Testis (tissue), 3 donors: ENCODE results near the gene PLA2G3. TPM values are rescaled to one million over a fixed set of nuclear protein-coding genes. Genes with fewer than 3 reads are reported as not detected.

Experiments
- DNase-seq: peaks from one replicate; pipeline ENCODE4 v3.0.0-alpha.2; 2019
- H3K27ac ChIP-seq, 2 donors: fragments of 200-600 bp; sonication (generic); one replicate each; pipeline ENCODE4 v1.5.1; 2019
- H3K27me3 ChIP-seq: fragments of 200-600 bp; sonication (generic); one replicate; pipeline ENCODE4 v1.5.1; 2019
- H3K36me3 ChIP-seq: fragments of 200-600 bp; sonication (generic); one replicate; pipeline ENCODE4 v1.5.1; 2017; ENCODE audit warnings: low read depth; ENCODE audit errors: missing control alignments
- H3K4me1 ChIP-seq: fragments of 200-600 bp; sonication (generic); one replicate; pipeline ENCODE4 v1.5.1; 2019
- H3K4me3 ChIP-seq, 2 donors: fragments of 200-600 bp; sonication (generic); one replicate each; pipeline ENCODE4 v1.5.1; 2017 to 2019
- H3K9me3 ChIP-seq: fragments of 200-600 bp; sonication (generic); one replicate; pipeline ENCODE4 v1.5.1; 2017
- CTCF ChIP-seq, 3 experiments: fragments of 450-650 bp in 2 of 3; fragments of 200-600 bp in 1 of 3; sonication (generic) in 1 of 3; IDR thresholded peaks; one replicate each; pipeline ENCODE4 v1.5.1; 2016 to 2019; ENCODE audit warnings: antibody characterized with exemption in 3 of 3, mild to moderate bottlenecking in 2 of 3, moderate library complexity in 1 of 3
- POLR2A ChIP-seq: fragments of 450-650 bp; IDR thresholded peaks from one replicate; pipeline ENCODE4 v1.6.1; 2017; ENCODE audit warnings: antibody characterized with exemption, mild to moderate bottlenecking, moderate library complexity
- WGBS, 2 donors: methylation state at CpG; one replicate each; pipeline ENCODE4 v1.1.5; 2018; 5-methylcytosine and 5-hydroxymethylcytosine counted together
- intact Hi-C: fragments of 100-400 bp; cut with DNase I; formaldehyde crosslinking; loops from one replicate; pipeline ENCODE4 v1.15.1; 2023; ENCODE audit warnings: low total_unique reads
- polyA plus RNA-seq: library from polyadenylated mRNA; stranded (reverse); fragments of 350-450 nt; fragmentation: Illumina TruSeq; extraction: RNeasy Lipid Tissue Mini Kit (QIAGEN cat#74804); gene quantifications from one replicate; pipeline ENCODE4 v1.2.3, GENCODE V29; 2014; ENCODE audit warnings: low read depth, low replicate concordance; ENCODE audit not compliant: insufficient read depth
- total RNA-seq, 2 donors: library from RNA; depleted of rRNA; stranded (reverse); fragments of >200 nt; gene quantifications; one replicate each; pipeline ENCODE4 v1.2.3, GENCODE V29; 2016

Gene PLA2G3
- total and polyA plus RNA-seq, 3 donors from 2014 or later = 0.44 to 0.68 (median 0.55) TPM

GRCh38 chr22:31134688-31135087, 5.6 kb downstream of the PLA2G3 start:
- intact Hi-C loops = no loop called here
- Histone ChIP-seq H3K27me3 (no peaks in the 10 kb centered on the region), H3K36me3 (no peaks in the 10 kb centered on the region), H3K4me3 (no peak overlapping the region), H3K9me3 (no peaks in the 10 kb centered on the region), H3K27ac (no peak overlapping the region), H3K4me1 (no peaks in the 10 kb centered on the region)
- WGBS, 2 donors = 89 to 90% methylated on average over 4 of the region's 4 CpGs
- no peak for DNase-seq
- no peak for TF ChIP-seq POLR2A
- TF ChIP-seq CTCF (IDR thresholded peaks at IDR 0.05) = no peak

GRCh38 chr22:31133911-31134310, 6.4 kb downstream of the PLA2G3 start:
- WGBS, 2 donors = 92 to 93% methylated on average over 7 to 19 of the region's 19 CpGs
- Histone ChIP-seq H3K36me3 (no peaks in the 10 kb centered on the region), H3K9me3 (no peaks in the 10 kb centered on the region), H3K4me3 (no peak overlapping the region), H3K27ac (no peak overlapping the region), H3K4me1 (no peaks in the 10 kb centered on the region), H3K27me3 (no peaks in the 10 kb centered on the region)
- intact Hi-C loops = no loop called here
- no peak for DNase-seq
- no peak for TF ChIP-seq POLR2A
- no peak for TF ChIP-seq CTCF (IDR thresholded peaks at IDR 0.05)

GRCh38 chr22:31130873-31131272, 9.4 kb downstream of the PLA2G3 start:
- intact Hi-C loops = no loop called here
- H3K4me3 ChIP-seq = no peak overlapping the region
- TF ChIP-seq CTCF (IDR thresholded peaks at IDR 0.05) = no peak
- TF ChIP-seq POLR2A = no peak
- H3K9me3 ChIP-seq = no peaks in the 10 kb centered on the region
- no peak overlapping the region for H3K27ac ChIP-seq
- DNase-seq = no peak
- no peaks in the 10 kb centered on the region for H3K36me3 ChIP-seq
- H3K27me3 ChIP-seq = no peaks in the 10 kb centered on the region
- 91 to 96% methylated on average over 2 of the region's 2 CpGs for WGBS, 2 donors
- no peaks in the 10 kb centered on the region for H3K4me1 ChIP-seq

GRCh38 chr22:31128156-31128555, 12.2 kb downstream of the PLA2G3 start:
- WGBS, 2 donors = 93 to 100% methylated on average over 4 to 7 of the region's 7 CpGs
- intact Hi-C loops = no loop called here
- Histone ChIP-seq H3K4me3 (no peak overlapping the region), H3K27me3 (no peaks in the 10 kb centered on the region), H3K27ac (no peak overlapping the region), H3K36me3 (no peaks in the 10 kb centered on the region), H3K4me1 (no peaks in the 10 kb centered on the region), H3K9me3 (no peaks in the 10 kb centered on the region)
- TF ChIP-seq POLR2A (no peak), CTCF (IDR thresholded peaks at IDR 0.05) (no peak)
- no peak for DNase-seq

GRCh38 chr22:31127181-31127772, 13.0 kb downstream of the PLA2G3 start:
- Histone ChIP-seq H3K4me1 (peaks cover 4% of the 10 kb centered on the region), H3K9me3 (no peaks in the 10 kb centered on the region), H3K36me3 (no peaks in the 10 kb centered on the region), H3K27me3 (no peaks in the 10 kb centered on the region), H3K4me3 (no peak overlapping the region), H3K27ac (no peak overlapping the region)
- WGBS, 2 donors = 71 to 75% methylated on average over 19 of the region's 19 CpGs
- no peak for DNase-seq
- intact Hi-C loops = no loop called here
- no peak for TF ChIP-seq CTCF (IDR thresholded peaks at IDR 0.05)
- TF ChIP-seq POLR2A = no peak
